Stimulated activated CD8-positive, alpha-beta memory T cell treated with anti-CD3 and anti-CD28 coated beads, Interleukin-2, amount 100 ng/mL, for 1 hour (primary cell): ENCODE data around the gene TXLNB.

Source experiments
- DNase-seq, 2 donors: peaks; one replicate each; pipeline ENCODE4 v3.0.0-alpha.2; 2020; ENCODE audit warnings: low read depth in 2 of 2

Gene TXLNB

GRCh38 chr6:139291813-139292619 is at the start of gene TXLNB:
TSS of gene TXLNB (minus strand) at chr6:139291998. CDS start at chr6:139288899, 3,099 bp downstream.
- DNase-seq, result peak; percentile 44 to 62

- no peak for DNase-seq
These were observed 49.3 kb upstream of the TXLNB start for GRCh38 chr6:139341060-139341459.

GRCh38 chr6:139338795-139339194 is 47.0 kb upstream of the TXLNB start:
- DNase-seq, result no peak

GRCh38 chr6:139337830-139338229 is 46.0 kb upstream of the TXLNB start:
- no peak for DNase-seq

DNA sequence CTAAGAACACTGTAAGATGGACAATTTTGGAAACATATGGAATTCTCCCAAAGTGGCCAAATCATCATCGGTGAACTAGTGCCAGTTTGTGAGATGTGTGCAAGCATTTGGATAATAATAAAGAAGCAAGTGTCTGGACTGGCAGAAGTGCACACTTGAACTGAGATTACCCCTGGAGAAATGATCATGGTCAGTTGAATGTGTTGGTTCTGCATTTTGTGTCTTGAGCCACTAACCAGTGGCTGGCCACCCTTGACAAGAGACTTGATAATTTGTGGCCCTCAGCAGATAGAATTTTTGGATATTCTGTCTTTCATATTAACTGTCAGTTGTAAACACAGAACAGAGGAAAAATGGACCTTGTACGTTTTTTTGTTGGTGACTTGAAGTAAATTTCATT is 45.2 kb upstream of the TXLNB start:
- no peak for DNase-seq

DNA sequence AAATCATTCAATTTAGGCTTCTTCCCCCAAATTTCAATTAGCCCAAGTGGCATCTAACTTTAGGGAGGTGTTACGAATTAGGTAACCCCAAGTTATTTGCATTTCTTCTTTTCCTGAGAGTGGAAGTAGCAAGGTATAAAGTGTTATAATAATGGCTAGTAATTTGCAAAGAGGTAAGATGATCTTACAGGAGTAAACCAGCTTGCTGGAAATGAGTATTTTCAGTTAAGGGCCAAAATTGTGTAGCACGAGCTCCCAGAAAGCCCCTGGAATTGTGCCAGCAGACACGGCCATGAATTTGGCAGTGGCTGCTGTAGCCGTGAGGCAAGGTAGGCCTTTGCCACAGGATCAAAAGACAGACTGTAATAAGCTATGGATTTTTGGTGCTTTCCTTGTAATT is 44.7 kb upstream of the TXLNB start:
- DNase-seq, result no peak

- DNase-seq, result no peak
These were observed 43.8 kb upstream of the TXLNB start for GRCh38 chr6:139335447-139336210.

- DNase-seq, result no peak
These were observed 43.1 kb upstream of the TXLNB start for GRCh38 chr6:139334806-139335446.

GRCh38 chr6:139330826-139331500 is 39.2 kb upstream of the TXLNB start:
- DNase-seq, result no peak

GRCh38 chr6:139330306-139330705 is 38.5 kb upstream of the TXLNB start:
- DNase-seq, result no peak

DNA sequence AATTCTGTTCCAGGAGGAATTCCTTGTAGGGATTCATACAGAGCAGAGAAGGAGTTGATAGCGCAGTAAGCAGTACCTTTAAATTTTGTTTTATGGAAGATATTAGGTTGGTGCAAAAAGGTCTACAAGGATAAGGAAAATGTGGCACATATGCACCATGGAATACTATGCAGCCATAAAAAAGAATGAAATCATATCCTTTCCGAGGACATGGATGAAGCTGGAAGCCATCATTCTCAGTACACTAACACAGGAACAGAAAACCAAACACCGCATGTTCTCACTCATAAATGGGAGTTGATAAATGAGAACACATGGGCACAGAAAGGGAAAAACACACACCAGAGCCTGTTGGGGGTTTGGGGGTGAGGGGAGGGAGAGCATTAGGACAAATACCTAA is 37.4 kb upstream of the TXLNB start:
- no peak for DNase-seq

DNA sequence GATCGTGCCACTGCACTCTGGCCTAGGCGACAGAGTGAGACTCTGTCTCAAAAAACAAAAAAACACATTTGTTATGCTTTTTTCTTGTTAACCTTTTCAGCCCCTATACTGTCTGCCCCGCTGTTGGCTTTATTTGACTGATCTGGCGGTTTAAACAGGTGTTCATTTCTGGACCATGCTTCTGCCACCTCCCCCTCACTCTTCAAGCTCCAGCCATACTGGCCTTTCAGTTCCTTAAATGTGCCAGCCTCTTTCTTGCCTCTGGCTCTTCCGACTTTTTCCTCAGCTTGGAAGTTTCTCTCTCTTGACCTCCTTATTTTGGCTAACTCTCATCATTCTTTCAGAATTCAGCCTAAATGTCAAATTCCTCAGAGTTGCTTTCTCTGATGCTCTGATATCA is 35.2 kb upstream of the TXLNB start:
- DNase-seq, result no peak

DNA sequence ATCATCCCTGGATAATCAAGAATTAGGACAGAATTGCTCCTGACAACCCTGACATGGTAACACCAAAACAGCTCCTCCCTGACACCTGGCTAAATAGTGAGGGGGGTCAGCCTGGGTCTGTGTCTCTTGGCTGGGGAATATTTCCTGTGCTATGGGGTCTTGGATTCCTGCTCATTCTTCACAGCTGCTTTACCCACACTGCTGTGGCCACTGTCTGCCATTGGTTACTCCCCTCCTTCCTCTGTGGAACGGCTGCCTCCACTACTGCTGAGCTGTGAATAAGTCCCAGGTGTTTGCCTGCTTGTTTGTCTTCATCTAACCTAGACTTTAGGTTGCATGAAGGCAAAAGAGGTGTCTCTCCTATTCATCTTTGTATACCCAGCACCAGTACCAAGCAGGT is 33.9 kb upstream of the TXLNB start:
- no peak for DNase-seq

GRCh38 chr6:139325125-139325524 is 33.3 kb upstream of the TXLNB start:
- no peak for DNase-seq

- DNase-seq, result no peak
These were observed 32.4 kb upstream of the TXLNB start for GRCh38 chr6:139324301-139324555.

- DNase-seq, result peak; percentile 45 to 70
These were observed 31.9 kb upstream of the TXLNB start for GRCh38 chr6:139323511-139324300.

- DNase-seq, result no peak
These were observed 28.3 kb upstream of the TXLNB start for GRCh38 chr6:139320081-139320480.

DNA sequence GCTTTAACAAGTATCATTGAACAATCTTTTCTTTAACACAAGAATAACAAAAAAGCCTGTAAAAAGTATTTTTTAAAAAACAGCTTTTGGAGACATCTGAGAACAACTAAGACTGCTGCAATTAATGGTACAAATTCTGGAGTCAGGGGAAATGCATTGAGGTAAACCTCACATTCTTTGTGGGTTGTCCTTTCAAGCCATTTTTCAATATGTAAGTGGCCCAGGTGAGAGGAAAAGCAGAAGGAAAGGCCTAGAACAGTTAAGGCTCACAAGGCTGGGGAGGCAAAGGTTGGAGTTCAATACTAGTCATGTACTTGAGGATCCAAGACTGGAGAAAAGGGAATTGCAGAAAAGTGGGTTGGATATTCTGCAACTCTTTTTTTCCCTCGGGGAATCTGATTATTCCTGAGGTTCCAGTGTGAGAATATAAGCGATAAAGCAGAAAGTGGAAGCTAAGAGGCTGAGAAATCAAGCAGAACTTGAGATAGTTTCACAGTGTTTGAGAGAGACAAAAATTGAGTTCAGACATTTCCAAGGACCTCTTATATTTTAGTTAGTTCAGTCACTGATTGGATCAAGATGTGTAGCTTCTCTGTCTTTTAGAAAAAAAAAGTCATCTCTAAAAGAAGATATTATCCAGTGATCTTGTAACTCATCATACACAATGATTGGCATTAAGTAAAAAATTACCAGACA is 25.0 kb upstream of the TXLNB start:
- DNase-seq, result no peak

GRCh38 chr6:139313784-139314545 is 22.2 kb upstream of the TXLNB start:
- DNase-seq, result no peak

GRCh38 chr6:139313229-139313628 is 21.4 kb upstream of the TXLNB start:
- no peak for DNase-seq
